ENCODE data around the gene TEKT3.
A peak's percentile ranks its signal among the peaks of the same experiment; 100 is the strongest.

The TEKT3 gene

GRCh38 chr17:15309236-15309635 lies 32.2 kb downstream of the TEKT3 start:
- DNase-seq (ENCODE audit: low read depth) = no peak
- H3K4me3 ChIP-seq (ENCODE audit: control insufficient read depth, low read depth, low read length) = no peak overlapping the region
- no peak for TF ChIP-seq CTCF (conservative IDR thresholded peaks at IDR 0.05; ENCODE audit: control insufficient read depth, insufficient read depth, low read depth, low read length)

DNA sequence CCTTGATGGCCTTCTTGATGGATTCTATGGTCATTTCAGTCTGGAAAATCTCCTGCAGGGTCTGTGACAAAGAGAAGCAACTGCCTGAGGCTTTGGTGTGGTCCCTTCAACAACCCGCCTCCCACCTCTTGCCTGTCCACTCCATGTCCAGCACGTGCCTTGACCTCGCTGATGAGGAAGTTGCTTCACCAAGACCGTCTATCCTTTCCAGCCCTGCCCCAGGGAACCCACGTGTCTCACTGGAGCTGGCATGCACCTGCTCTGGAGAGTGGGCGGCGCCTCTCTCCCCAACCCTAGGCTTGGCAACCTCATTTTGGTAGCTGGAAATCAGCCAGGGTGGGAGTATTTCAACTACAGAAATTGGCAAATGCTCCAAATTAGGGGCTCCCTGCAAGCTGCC lies 32.6 kb downstream of the TEKT3 start:
- DNase-seq (ENCODE audit: low read depth) = no peak

DNA sequence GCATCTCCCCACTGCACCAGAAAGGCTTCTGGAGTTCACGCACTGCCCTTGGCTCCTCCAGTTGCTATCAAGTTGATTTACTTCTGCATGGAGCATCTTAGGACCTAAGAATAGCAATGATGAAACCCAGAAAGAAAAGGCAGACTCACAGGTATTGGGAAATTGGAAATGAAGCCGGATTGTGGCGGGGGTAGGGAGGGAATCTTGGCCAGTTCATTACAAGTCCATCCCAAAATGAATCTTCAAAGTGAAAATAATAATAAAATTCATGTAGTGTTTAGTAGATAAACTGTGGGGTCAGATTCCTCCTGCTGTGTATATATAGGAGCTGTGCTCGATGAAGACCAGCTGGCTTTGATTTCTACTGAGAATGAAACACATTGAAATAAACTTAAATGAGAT lies 33.7 kb downstream of the TEKT3 start:
- no peak for TF ChIP-seq CTCF (conservative IDR thresholded peaks at IDR 0.05; ENCODE audit: control insufficient read depth, insufficient read depth, low read depth, low read length)
- peak; percentile 40 for DNase-seq (ENCODE audit: low read depth)
- no peak overlapping the region for H3K4me3 ChIP-seq (ENCODE audit: control insufficient read depth, low read depth, low read length)

More for the DNA sequence above, 32.6 kb downstream of the TEKT3 start:
- TF ChIP-seq CTCF (conservative IDR thresholded peaks at IDR 0.05; ENCODE audit: control insufficient read depth, insufficient read depth, low read depth, low read length) = no peak
- H3K4me3 ChIP-seq (ENCODE audit: control insufficient read depth, low read depth, low read length) = no peak overlapping the region

DNA sequence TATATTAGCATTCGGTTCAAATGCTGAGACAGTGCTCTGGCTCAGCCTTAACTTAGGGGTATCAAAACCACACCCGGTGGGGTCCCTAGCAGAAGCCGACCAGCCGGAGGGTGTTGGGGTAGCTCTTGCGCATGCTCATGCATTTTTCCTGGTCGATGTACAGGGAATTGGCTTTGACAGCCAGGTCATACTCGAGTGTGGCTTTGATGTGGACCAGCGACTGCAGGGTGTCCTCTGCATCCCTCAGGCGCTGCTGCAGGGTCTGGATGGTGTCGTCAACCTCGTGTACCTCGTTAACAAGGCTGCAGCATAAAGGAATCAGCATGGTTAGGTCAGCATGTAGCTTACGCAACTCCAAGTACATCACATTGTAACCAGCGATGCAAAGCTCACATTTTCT lies 37.5 kb downstream of the TEKT3 start:
- H3K4me3 ChIP-seq (ENCODE audit: control insufficient read depth, low read depth, low read length) = no peak overlapping the region
- DNase-seq (ENCODE audit: low read depth) = no peak
- no peak for TF ChIP-seq CTCF (conservative IDR thresholded peaks at IDR 0.05; ENCODE audit: control insufficient read depth, insufficient read depth, low read depth, low read length)

- TF ChIP-seq CTCF (conservative IDR thresholded peaks at IDR 0.05; ENCODE audit: control insufficient read depth, insufficient read depth, low read depth, low read length) = no peak
- DNase-seq (ENCODE audit: low read depth) = no peak
- no peak overlapping the region for H3K4me3 ChIP-seq (ENCODE audit: control insufficient read depth, low read depth, low read length)
Observed at GRCh38 chr17:15303268-15303667, 38.1 kb downstream of the TEKT3 start.

GRCh38 chr17:15301845-15302244 lies 39.6 kb downstream of the TEKT3 start:
- no peak for TF ChIP-seq CTCF (conservative IDR thresholded peaks at IDR 0.05; ENCODE audit: control insufficient read depth, insufficient read depth, low read depth, low read length)
- no peak overlapping the region for H3K4me3 ChIP-seq (ENCODE audit: control insufficient read depth, low read depth, low read length)

DNA sequence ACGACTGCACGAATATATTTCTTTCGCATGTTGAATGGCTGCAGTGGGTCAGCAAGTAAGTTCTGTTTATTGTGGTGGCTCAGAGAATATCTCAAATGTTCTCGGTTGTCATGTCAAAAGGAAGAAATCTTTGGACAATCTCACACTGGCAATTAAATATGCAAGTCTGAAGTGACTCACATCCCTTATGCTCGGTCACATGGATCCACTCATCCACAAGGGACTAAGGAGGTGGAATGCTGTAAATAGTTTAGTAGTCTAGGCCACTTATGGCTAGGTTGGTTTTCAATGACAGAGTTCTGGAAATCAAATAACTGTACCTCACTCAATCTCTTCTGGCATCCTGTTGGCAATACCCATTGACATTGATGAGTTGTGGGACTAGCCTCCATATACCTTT lies 43.2 kb downstream of the TEKT3 start:
- DNase-seq (ENCODE audit: low read depth) = peak; percentile 74
- no peak overlapping the region for H3K4me3 ChIP-seq (ENCODE audit: control insufficient read depth, low read depth, low read length)
- no peak for TF ChIP-seq CTCF (conservative IDR thresholded peaks at IDR 0.05; ENCODE audit: control insufficient read depth, insufficient read depth, low read depth, low read length)

More at GRCh38 chr17:15301845-15302244, 39.6 kb downstream of the TEKT3 start:
- DNase-seq (ENCODE audit: low read depth) = no peak

Measured in fibroblast of mammary gland (primary cell).